Trophoblast cell (in vitro differentiated cells and primary cell): ENCODE results near the gene ZNF326.
A peak's percentile ranks its signal among the peaks of the same experiment; 100 is the strongest.

Source experiments
- DNase-seq, 2 donors: peaks; one replicate each; pipeline ENCODE4 v3.0.0-alpha.2; 2016
- H2AFZ ChIP-seq: 2 replicates; pipeline ENCODE4 v1.6.1; 2013; ENCODE audit warnings: low read length, moderate library complexity, mild to moderate bottlenecking; ENCODE audit not compliant: insufficient read depth, poor library complexity
- H2AK5ac ChIP-seq: 2 replicates; pipeline ENCODE4 v1.6.1; 2013; ENCODE audit warnings: mild to moderate bottlenecking, low read length
- H2BK120ac ChIP-seq: 2 replicates; pipeline ENCODE4 v1.6.1; 2013; ENCODE audit warnings: low read length, mild to moderate bottlenecking, moderate library complexity; ENCODE audit not compliant: insufficient read depth, poor library complexity
- H2BK12ac ChIP-seq: 2 replicates; pipeline ENCODE4 v1.6.1; 2013; ENCODE audit warnings: mild to moderate bottlenecking, low read length, moderate library complexity
- H2BK5ac ChIP-seq: 2 replicates; pipeline ENCODE4 v1.6.1; 2013; ENCODE audit warnings: low read length, low read depth, moderate library complexity, mild to moderate bottlenecking; ENCODE audit not compliant: poor library complexity
- H3K14ac ChIP-seq: 2 replicates; pipeline ENCODE4 v1.6.1; 2013; ENCODE audit warnings: mild to moderate bottlenecking, low read length
- H3K18ac ChIP-seq: 2 replicates; pipeline ENCODE4 v1.6.1; 2013; ENCODE audit warnings: mild to moderate bottlenecking, low read length
- H3K23ac ChIP-seq: 2 replicates; pipeline ENCODE4 v1.6.1; 2013; ENCODE audit warnings: low read length
- H3K27ac ChIP-seq: 2 replicates; pipeline ENCODE4 v1.5.1; 2013; ENCODE audit warnings: low read depth, mild to moderate bottlenecking, inconsistent platforms, low read length, moderate library complexity
- H3K27me3 ChIP-seq: 2 replicates; pipeline ENCODE4 v1.6.1; 2013; ENCODE audit warnings: inconsistent platforms, mild to moderate bottlenecking, low read length, moderate library complexity; ENCODE audit not compliant: insufficient read depth
- H3K36me3 ChIP-seq, 2 experiments: 1 replicate in 1 of 2; 2 replicates in 1 of 2; pipeline ENCODE4 v1.6.1; 2013; ENCODE audit warnings: low read length in 2 of 2, mild to moderate bottlenecking in 2 of 2, moderate library complexity in 1 of 2; ENCODE audit not compliant: insufficient read depth in 2 of 2, control insufficient read depth in 1 of 2
- H3K4ac ChIP-seq: 2 replicates; pipeline ENCODE4 v1.6.1; 2013; ENCODE audit warnings: low read depth, mild to moderate bottlenecking, low read length, moderate library complexity
- H3K4me1 ChIP-seq, 2 experiments: 1 replicate in 1 of 2; 2 replicates in 1 of 2; pipeline ENCODE4 v1.6.1; 2013; ENCODE audit warnings: low read length in 2 of 2, mild to moderate bottlenecking in 2 of 2, moderate library complexity in 1 of 2; ENCODE audit not compliant: insufficient read depth in 2 of 2, control insufficient read depth in 1 of 2
- H3K4me2 ChIP-seq: 2 replicates; pipeline ENCODE4 v1.6.1; 2013; ENCODE audit warnings: inconsistent platforms, mild to moderate bottlenecking, low read length, moderate library complexity
- H3K4me3 ChIP-seq: 2 replicates; pipeline ENCODE4 v1.5.1; 2013; ENCODE audit warnings: mild to moderate bottlenecking, low read depth, low read length, inconsistent platforms
- H3K79me1 ChIP-seq: one replicate; pipeline ENCODE4 v1.6.1; 2013; ENCODE audit warnings: low read length
- H3K79me2 ChIP-seq: 2 replicates; pipeline ENCODE4 v1.6.1; 2013; ENCODE audit warnings: low read length, mild to moderate bottlenecking; ENCODE audit not compliant: control insufficient read depth, insufficient read depth, poor library complexity
- H3K9ac ChIP-seq: 2 replicates; pipeline ENCODE4 v1.6.1; 2013; ENCODE audit warnings: mild to moderate bottlenecking, low read length
- H3K9me3 ChIP-seq: 2 replicates; pipeline ENCODE4 v1.6.1; 2013; ENCODE audit warnings: low read depth, mild to moderate bottlenecking, control low read depth, inconsistent platforms, low read length; ENCODE audit not compliant: insufficient read depth
- H4K12ac ChIP-seq: 2 replicates; pipeline ENCODE4 v1.6.1; 2013; ENCODE audit warnings: low read depth, mild to moderate bottlenecking, low read length, moderate library complexity
- H4K8ac ChIP-seq: 2 replicates; pipeline ENCODE4 v1.6.1; 2013; ENCODE audit warnings: low read depth, mild to moderate bottlenecking, low read length, moderate library complexity
- H4K91ac ChIP-seq: one replicate; pipeline ENCODE4 v1.6.1; 2013; ENCODE audit warnings: low read depth, mild to moderate bottlenecking, low read length, moderate library complexity
- WGBS: extraction: QIAGEN DNeasy Blood & Tissue Kit; methylation state at CpG from one replicate; pipeline ENCODE4 v1.1.7; 2013; ENCODE audit warnings: missing lambda C conversion rate; ENCODE audit not compliant: insufficient read length, insufficient coverage; ENCODE audit errors: extremely low coverage; 5-methylcytosine and 5-hydroxymethylcytosine counted together

The ZNF326 gene

GRCh38 chr1:89972024-89972423, 22.9 kb upstream of the ZNF326 start:
- H2BK120ac ChIP-seq, result peak overlapping the region; percentile 94
- H3K23ac ChIP-seq, result no peak overlapping the region
- no peak overlapping the region for H2AK5ac ChIP-seq
- no peak overlapping the region for H3K9ac ChIP-seq
- H3K4me3 ChIP-seq, result no peak overlapping the region
- H4K12ac ChIP-seq, result no peak overlapping the region
- no peak overlapping the region for H3K18ac ChIP-seq
- peaks cover 7 to 13% of the 10 kb centered on the region in 2 experiments for H3K4me1 ChIP-seq
- H3K14ac ChIP-seq, result no peak overlapping the region
- no peak overlapping the region for H2BK5ac ChIP-seq
- no peaks in the 10 kb centered on the region for H3K79me2 ChIP-seq
- no peak overlapping the region for H4K8ac ChIP-seq
- no peak overlapping the region for H3K4me2 ChIP-seq
- H3K4ac ChIP-seq, result no peak overlapping the region
- no peak overlapping the region for H2BK12ac ChIP-seq
- peak overlapping the region; percentile 84 for H4K91ac ChIP-seq
- no peaks in the 10 kb centered on the region for H3K36me3 ChIP-seq
- no peaks in the 10 kb centered on the region for H3K27me3 ChIP-seq
- H3K27ac ChIP-seq, result peak overlapping the region; percentile 69
- H3K9me3 ChIP-seq, result no peaks in the 10 kb centered on the region
- peaks cover 8% of the 10 kb centered on the region for H3K79me1 ChIP-seq
- no peak overlapping the region for H2AFZ ChIP-seq
- no peak for DNase-seq

DNA sequence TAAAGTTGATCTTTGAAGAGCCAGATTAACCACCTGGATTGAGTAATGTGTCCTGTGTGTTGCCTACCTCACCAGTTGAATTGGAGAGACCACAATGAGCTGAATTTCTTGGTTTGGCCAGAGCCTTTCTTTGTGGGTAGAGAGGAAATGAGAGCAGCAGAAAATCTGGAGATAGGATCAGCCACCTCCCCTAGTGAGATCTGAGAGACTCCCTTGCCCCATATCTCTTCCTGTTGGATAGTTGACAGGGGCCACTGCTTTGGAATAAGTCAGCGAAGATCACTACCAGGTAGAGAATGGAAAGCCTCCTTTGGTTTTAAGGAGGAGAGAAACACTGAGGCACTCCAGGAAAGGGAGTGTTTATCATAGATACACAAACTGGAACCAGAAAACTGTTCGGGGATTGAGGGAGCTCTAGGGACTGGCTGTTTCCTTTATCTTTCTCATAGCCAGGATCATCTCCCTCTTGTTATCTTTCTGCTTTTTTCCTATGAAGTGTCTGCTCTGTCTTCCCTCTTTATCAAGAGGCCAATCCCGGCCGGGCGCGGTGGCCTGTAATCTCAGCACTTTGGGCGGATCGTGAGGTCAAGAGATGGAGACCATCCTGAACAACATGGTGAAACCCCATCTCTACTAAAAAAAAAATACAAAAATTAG, 21.3 kb upstream of the ZNF326 start:
- Histone ChIP-seq H2BK12ac (peak overlapping the region; percentile 52), H4K12ac (no peak overlapping the region), H3K36me3 (no peaks in the 10 kb centered on the region), H2AFZ (no peak overlapping the region), H3K23ac (no peak overlapping the region), H3K4me3 (no peak overlapping the region), H3K14ac (no peak overlapping the region), H3K79me1 (peaks cover 8% of the 10 kb centered on the region), H3K79me2 (no peaks in the 10 kb centered on the region), H3K27ac (peak overlapping the region; percentile 8), H3K9ac (no peak overlapping the region), H3K4ac (no peak overlapping the region), H2BK5ac (peak overlapping the region; percentile 37), H3K4me2 (no peak overlapping the region), H3K4me1 (peaks cover 7 to 13% of the 10 kb centered on the region in 2 experiments), H3K27me3 (no peaks in the 10 kb centered on the region), H4K8ac (no peak overlapping the region), H4K91ac (peak overlapping the region; percentile 13), H3K18ac (no peak overlapping the region), H2BK120ac (peak overlapping the region; percentile 28), H2AK5ac (no peak overlapping the region), H3K9me3 (no peaks in the 10 kb centered on the region)
- no CpG with 5 or more reads among the region's 8 CpGs for WGBS
- no peak for DNase-seq

DNA sequence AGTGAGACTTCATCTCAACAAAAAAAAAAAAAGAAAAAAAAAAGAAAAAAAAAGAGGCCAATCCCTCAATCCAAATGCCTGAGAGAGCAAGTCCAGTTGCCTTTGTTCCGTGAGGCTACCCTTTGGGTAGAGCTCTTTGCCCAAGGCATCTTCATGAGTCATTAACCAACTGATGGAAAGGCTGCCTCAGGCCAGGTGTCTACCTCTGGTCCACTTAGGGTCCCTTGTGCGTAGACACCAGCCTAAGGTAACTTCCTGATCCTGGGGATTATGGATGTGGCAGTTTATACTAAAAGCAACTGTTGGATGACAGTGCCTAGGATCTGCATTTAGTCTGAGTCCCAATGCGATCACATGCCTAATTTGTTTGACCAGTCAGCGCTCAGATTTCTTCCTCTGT, 20.7 kb upstream of the ZNF326 start:
- WGBS, result no CpG with 5 or more reads among the region's 4 CpGs
- H3K27ac ChIP-seq, result no peak overlapping the region
- H3K4me2 ChIP-seq, result no peak overlapping the region

GRCh38 chr1:89974696-89975470, 20.0 kb upstream of the ZNF326 start:
- Histone ChIP-seq H3K18ac (no peak overlapping the region), H4K12ac (no peak overlapping the region), H2BK120ac (no peak overlapping the region), H3K4me3 (no peak overlapping the region), H3K79me1 (peaks cover 8% of the 10 kb centered on the region), H3K4me2 (no peak overlapping the region), H3K79me2 (no peaks in the 10 kb centered on the region), H2BK12ac (no peak overlapping the region), H2AFZ (no peak overlapping the region), H3K36me3 (no peaks in the 10 kb centered on the region), H3K4me1 (peaks cover 7 to 13% of the 10 kb centered on the region in 2 experiments), H3K4ac (no peak overlapping the region), H3K27ac (no peak overlapping the region), H3K23ac (no peak overlapping the region), H4K8ac (no peak overlapping the region), H2BK5ac (no peak overlapping the region), H3K9me3 (no peaks in the 10 kb centered on the region), H3K9ac (no peak overlapping the region), H3K27me3 (no peaks in the 10 kb centered on the region), H2AK5ac (no peak overlapping the region), H4K91ac (no peak overlapping the region), H3K14ac (no peak overlapping the region)
- no peak for DNase-seq
- WGBS, result 100% methylated on average over 1 of the region's 4 CpGs

More for the DNA sequence above, 20.7 kb upstream of the ZNF326 start:
- Histone ChIP-seq H3K4me1 (peaks cover 7 to 13% of the 10 kb centered on the region in 2 experiments), H3K79me2 (no peaks in the 10 kb centered on the region), H3K18ac (no peak overlapping the region), H2AK5ac (no peak overlapping the region), H4K91ac (no peak overlapping the region), H4K8ac (no peak overlapping the region), H3K27me3 (no peaks in the 10 kb centered on the region), H3K14ac (no peak overlapping the region), H3K79me1 (peaks cover 8% of the 10 kb centered on the region), H2BK120ac (no peak overlapping the region), H3K4me3 (no peak overlapping the region), H3K9me3 (no peaks in the 10 kb centered on the region), H3K9ac (no peak overlapping the region), H3K36me3 (no peaks in the 10 kb centered on the region), H3K23ac (no peak overlapping the region), H3K4ac (no peak overlapping the region), H2BK5ac (no peak overlapping the region), H4K12ac (no peak overlapping the region), H2AFZ (no peak overlapping the region), H2BK12ac (no peak overlapping the region)
- no peak for DNase-seq
